C4-2B (cell line): ENCODE measurements around the gene RAB3D.
"Not testable (repeated sequence)": the region's sequence is repeated elsewhere in the genome, so short reads cannot be mapped to it uniquely, and the experiment has no call there.

Experiments used
- H3K27ac ChIP-seq: fragments of 450-650 bp; 2 replicates; pipeline ENCODE4 v1.5.1; 2017
- ZFX ChIP-seq: fragments of 450-650 bp; IDR thresholded peaks from 2 replicates; pipeline ENCODE4 v1.6.1; 2017
- TF ChIP-seq, protein P1 (sequence below): fragments of 450-650 bp; conservative IDR thresholded peaks from 2 replicates; pipeline ENCODE4 v1.5.1; 2017; ENCODE audit warnings: mild to moderate bottlenecking

The RAB3D gene

DNA sequence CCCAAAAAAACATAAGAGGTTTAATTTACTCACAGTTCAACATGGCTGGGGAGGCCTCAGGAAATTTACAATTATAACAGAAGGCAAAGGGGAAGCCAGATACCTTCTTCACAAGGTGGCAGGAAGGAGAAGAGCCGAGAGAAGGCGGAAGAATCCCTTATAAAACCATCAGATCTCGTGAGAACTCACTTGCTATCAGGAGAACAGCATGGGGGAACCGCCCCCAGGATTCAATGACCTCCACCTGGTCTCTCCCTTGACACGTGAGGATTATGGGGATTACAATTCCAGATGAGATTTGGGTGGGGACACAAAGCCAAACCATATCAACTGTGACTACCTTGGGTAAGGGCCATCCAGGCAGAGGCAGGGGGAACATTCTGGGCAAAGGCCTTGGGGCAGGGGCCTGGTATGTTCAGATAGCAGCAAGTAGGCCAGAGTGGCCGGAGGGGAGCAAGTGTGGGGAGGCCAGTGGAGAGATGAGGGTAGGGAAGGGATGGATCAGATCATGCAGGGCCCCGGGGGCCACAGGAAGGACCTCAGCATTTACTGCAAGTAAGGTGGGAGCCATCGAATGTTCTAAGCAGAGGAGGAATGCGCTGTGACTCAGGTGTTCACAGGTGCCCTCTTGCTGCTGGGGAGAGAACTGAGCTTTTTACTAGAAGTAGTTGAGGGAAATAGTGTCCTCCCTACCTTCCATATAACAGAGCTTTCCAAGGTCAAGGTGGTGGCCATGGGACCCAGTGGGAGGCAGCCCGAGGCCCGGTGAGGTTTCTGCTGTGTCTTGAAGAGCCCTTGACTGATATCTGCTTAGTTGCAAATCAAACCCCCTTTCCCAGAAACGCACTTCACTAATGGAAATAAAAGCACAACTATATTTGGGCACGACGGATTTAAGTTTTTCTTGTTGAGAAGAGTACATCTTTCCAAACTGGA is 18.0 kb downstream of the RAB3D start:
- no peak for TF ChIP-seq ZFX
- TF ChIP-seq, protein P1, sequence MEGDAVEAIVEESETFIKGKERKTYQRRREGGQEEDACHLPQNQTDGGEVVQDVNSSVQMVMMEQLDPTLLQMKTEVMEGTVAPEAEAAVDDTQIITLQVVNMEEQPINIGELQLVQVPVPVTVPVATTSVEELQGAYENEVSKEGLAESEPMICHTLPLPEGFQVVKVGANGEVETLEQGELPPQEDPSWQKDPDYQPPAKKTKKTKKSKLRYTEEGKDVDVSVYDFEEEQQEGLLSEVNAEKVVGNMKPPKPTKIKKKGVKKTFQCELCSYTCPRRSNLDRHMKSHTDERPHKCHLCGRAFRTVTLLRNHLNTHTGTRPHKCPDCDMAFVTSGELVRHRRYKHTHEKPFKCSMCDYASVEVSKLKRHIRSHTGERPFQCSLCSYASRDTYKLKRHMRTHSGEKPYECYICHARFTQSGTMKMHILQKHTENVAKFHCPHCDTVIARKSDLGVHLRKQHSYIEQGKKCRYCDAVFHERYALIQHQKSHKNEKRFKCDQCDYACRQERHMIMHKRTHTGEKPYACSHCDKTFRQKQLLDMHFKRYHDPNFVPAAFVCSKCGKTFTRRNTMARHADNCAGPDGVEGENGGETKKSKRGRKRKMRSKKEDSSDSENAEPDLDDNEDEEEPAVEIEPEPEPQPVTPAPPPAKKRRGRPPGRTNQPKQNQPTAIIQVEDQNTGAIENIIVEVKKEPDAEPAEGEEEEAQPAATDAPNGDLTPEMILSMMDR = no peak
- H3K27ac ChIP-seq = no peak overlapping the region

DNA sequence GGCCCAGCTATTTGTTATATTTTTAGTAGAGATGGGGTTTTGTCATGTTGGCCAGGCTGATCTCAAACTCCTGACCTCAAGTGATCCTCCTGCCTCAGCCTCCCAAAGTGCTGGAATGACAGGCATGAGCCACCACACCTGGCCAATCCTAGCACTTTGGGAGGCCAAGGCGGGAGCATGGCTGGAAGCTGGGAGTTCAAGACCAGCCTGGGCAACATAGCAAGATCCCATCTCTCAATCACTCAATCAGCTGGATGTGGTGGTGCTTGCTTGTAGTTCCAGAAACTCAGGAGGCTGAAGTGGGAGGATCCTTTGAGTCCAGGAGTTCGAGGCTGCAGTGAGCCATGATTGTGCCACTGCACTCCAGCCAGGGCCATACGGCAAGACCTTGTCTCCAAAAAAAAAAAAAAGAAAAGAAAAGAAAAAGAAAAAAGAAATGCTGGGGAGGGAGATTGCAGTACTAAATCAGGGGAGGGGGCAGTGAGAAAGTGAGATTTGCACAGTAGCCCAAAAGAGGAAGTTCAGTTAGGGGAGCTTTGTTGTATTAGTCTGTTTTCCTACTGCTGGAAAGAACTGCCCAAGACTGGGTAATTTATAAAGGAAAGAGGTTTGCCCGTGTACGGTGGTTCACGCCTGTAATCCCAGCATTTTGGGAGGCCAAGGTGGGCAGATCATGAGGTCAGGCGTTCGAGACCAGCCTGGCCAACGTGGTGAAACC is 19.0 kb downstream of the RAB3D start:
- not testable (repeated sequence) for H3K27ac ChIP-seq

DNA sequence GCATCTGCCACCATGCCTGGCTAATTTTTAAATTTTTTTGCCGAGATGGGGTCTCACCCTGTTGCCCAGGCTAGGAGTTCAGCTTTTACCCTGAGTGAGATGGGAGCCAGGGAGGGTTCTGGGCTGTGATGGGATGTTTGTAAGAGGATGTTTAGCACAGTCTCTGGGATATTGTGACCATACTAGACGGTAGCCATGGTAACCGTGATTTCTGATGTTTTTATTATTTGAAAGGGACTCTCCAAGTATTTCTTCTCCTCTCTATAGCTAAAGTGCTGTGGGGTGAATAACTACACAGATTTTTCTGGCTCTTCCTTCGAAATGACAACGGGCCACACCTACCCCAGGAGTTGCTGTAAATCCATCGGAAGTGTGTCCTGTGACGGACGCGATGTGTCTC is 33.1 kb downstream of the RAB3D start:
- no peak overlapping the region for H3K27ac ChIP-seq
- TF ChIP-seq, protein P1 = no peak
- no peak for TF ChIP-seq ZFX

DNA sequence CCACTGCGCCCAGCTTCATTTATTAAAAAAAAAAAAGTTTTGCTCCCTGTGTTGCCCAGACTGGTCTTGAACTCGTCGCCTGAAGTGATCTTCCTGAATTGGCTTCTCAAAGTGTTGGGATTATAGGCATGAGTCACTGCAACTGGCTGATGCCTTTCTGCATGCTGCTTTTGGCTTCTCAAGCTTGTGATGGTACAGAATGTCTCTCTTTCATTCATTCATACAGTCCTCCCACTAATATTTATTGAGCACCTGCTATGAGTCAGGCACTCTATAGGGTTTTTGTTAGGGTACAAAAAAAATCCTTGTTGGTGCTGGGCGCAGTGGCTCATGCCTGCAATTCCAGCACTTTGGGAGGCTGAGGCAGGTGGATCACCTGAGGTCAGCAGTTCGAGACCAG is 34.5 kb downstream of the RAB3D start:
- no peak for TF ChIP-seq ZFX
- TF ChIP-seq, protein P1 = no peak

DNA sequence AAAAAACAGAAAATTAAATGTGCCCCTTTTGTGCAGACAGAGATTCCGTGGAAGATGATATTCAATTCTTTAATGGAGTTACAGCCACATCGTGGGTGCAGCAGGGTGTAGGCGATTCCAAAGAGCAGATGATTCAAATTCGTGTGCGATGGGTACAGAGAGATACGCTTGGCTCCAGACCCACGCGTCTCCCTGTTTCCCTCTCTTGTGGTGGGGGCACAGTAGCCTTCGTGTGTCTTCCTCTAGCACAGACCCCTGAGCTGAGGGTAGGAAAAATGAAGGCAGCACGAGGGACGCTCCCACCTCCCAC is 38.7 kb downstream of the RAB3D start:
- TF ChIP-seq, protein P1 = no peak
- no peak for TF ChIP-seq ZFX
- no peak overlapping the region for H3K27ac ChIP-seq

More for the DNA sequence above, 34.5 kb downstream of the RAB3D start:
- no peak overlapping the region for H3K27ac ChIP-seq

DNA sequence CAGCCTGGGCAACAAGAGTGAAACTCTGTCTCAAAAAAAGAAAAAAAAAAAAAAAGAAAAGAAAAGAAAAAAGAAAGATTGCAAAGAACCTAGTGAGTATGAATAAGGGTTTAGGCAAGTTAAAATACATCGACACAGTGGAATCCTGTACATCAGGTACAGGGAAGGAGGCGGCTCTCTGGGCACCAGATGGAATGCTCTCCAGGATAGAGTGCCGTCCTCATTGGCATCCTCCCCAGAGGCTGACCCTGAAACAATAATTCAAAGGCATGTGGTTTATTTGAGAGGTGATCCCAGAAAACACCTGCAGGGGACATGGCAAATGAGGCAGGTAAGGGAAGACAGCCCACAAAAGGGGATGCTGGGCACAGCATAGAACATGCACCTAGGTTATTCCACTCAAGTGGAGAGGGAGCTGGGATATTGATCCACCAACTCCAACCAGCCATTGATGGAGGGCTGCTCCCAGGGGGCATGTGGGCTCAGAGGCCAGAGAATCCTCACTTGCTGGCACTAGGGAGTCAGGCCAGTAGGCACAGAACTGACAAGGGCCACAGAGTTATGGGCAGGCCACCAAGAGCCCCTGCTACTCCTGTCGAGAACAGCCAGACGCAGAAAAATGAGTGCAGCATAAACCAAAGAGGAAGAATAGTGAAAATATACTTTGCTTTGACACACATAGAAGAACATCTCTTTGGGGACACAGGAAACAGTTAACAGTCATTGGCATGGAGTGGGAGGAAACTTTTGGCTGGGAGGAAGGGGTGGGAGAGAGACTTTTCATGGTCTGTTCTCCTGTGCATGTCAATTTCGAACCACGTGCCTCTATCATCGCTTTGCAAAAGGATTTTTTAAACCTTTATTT is 39.3 kb downstream of the RAB3D start:
- TF ChIP-seq, protein P1 = no peak
- no peak for TF ChIP-seq ZFX
- no peak overlapping the region for H3K27ac ChIP-seq

DNA sequence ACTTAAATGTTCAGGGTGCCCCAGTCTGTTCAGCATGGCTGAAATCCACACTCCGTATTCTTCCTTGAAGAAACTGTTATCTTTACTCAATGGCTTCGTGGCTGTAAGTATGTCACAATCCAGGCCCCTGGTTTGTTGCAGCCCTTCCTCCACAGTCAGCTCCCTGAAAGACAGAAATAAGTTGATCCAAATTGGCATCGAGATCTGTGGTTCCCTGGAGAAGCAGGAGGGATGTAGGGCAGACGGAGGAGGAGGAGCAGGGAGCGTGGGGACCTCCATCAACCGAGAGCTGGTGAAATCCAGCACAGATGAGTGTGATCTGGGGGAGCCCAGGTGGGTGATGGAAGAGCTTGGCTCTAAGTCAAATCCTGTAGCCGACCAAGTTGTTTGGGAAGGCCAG is 43.2 kb downstream of the RAB3D start:
- H3K27ac ChIP-seq = no peak overlapping the region
- TF ChIP-seq, protein P1 = no peak
- no peak for TF ChIP-seq ZFX
